ENCODE results near the gene CHCHD3. TPM values are rescaled to one million over a fixed set of nuclear protein-coding genes. Genes with fewer than 3 reads are reported as not detected.

CHCHD3 gene
- total and polyA plus RNA-seq, 9 of the 15 experiments (the other 6 are each of a cell fraction or from before 2014, with no cell fraction given), result 66.2 to 279 (median 204) TPM

DNA sequence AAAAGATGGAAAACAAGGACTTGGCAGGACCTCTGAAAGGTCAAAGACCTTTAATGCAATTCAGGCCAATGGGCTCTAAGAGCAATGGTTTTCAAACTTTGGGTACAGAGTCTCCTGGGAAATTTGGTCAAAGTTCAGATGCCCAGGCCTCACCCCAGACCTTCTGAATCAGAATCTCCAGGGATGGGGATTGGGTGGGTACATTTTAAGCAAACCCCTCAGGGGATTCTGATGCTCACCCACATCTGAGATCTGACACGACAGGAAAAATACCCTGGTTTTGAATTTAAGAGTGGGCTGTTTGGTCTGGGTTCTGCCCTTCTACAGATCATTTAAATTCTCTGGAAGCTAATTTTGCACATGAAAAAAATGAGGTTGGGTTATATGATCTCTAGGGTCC lies 290.9 kb downstream of the CHCHD3 start:
- no peak for TF ChIP-seq ZNF239 (CRISPR knock-in tag; IDR thresholded peaks at IDR 0.05)
- TF ChIP-seq SIN3B (IDR thresholded peaks at IDR 0.05; ENCODE audit: low read depth), result no peak
- TF ChIP-seq, protein P1, sequence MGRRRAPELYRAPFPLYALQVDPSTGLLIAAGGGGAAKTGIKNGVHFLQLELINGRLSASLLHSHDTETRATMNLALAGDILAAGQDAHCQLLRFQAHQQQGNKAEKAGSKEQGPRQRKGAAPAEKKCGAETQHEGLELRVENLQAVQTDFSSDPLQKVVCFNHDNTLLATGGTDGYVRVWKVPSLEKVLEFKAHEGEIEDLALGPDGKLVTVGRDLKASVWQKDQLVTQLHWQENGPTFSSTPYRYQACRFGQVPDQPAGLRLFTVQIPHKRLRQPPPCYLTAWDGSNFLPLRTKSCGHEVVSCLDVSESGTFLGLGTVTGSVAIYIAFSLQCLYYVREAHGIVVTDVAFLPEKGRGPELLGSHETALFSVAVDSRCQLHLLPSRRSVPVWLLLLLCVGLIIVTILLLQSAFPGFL (CRISPR knock-in tag; IDR thresholded peaks at IDR 0.05), result no peak
- TF ChIP-seq CHAMP1 (IDR thresholded peaks at IDR 0.05), result no peak
- Histone ChIP-seq H3K36me3 (ENCODE audit: control insufficient read depth, insufficient read depth, low read length) (peaks cover 68% of the 10 kb centered on the region), H3K9me3 (replicated peaks; ENCODE audit: control insufficient read depth, insufficient read depth, low read depth, low read length) (no peaks in the 10 kb centered on the region), H3K9ac (ENCODE audit: insufficient read depth in 1 of 2, low read depth in 2 of 2, low read length in 2 of 2) (no peak overlapping the region), H3K4me3 (no peak overlapping the region), H2AFZ (ENCODE audit: low read depth, low read length) (no peak overlapping the region), H3K4me2 (ENCODE audit: insufficient read depth, low read length) (no peak overlapping the region), H3K4me1 (replicated peaks in 1 of 2; ENCODE audit: control insufficient read depth in 2 of 2, insufficient read depth in 2 of 2, low read length in 2 of 2) (no peaks in the 10 kb centered on the region), H3K9me1 (ENCODE audit: control insufficient read depth, insufficient read depth, low read length) (no peaks in the 10 kb centered on the region), H4K20me1 (replicated peaks; ENCODE audit: control insufficient read depth, insufficient read depth, low read length) (no peaks in the 10 kb centered on the region), H3K27ac (ENCODE audit: extremely low read depth, low read depth, low read length) (no peak overlapping the region), H3K27me3 (ENCODE audit: control insufficient read depth in 2 of 2, insufficient read depth in 2 of 2, low read length in 2 of 2) (no peaks in the 10 kb centered on the region), H3K79me2 (ENCODE audit: control insufficient read depth, insufficient read depth, low read length) (no peaks in the 10 kb centered on the region)
- BruUV-seq (replicated peaks), result no TSS peak
- ChIA-PET POLR2A (no interaction called here), CTCF (ENCODE audit: low intra/inter-chr PET ratio) (no interaction called here)
- in situ Hi-C loops (cut with MboI) (no loop called here), intact Hi-C loops (cut with micrococcal nuclease) (no loop called here)
- FAIRE-seq (no peak), ATAC-seq (no peak), DNase-seq (ENCODE audit: extremely low read depth in 1 of 4, low spot score in 3 of 4) (no peak)
- WGBS (ENCODE audit: insufficient coverage, low coverage, missing lambda C conversion rate), result 100% methylated on average over 1 of the region's 1 CpG

All from K562 (cell line).